NCI-H146 (cell line): ENCODE data around the gene GABRE.
A peak's percentile ranks its signal among the peaks of the same experiment; 100 is the strongest.

Experiments
- DNase-seq: peaks from one replicate; lab custom pipeline; 2025; lab: John Stamatoyannopoulos, UW

GABRE gene, protein sequence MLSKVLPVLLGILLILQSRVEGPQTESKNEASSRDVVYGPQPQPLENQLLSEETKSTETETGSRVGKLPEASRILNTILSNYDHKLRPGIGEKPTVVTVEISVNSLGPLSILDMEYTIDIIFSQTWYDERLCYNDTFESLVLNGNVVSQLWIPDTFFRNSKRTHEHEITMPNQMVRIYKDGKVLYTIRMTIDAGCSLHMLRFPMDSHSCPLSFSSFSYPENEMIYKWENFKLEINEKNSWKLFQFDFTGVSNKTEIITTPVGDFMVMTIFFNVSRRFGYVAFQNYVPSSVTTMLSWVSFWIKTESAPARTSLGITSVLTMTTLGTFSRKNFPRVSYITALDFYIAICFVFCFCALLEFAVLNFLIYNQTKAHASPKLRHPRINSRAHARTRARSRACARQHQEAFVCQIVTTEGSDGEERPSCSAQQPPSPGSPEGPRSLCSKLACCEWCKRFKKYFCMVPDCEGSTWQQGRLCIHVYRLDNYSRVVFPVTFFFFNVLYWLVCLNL

DNA sequence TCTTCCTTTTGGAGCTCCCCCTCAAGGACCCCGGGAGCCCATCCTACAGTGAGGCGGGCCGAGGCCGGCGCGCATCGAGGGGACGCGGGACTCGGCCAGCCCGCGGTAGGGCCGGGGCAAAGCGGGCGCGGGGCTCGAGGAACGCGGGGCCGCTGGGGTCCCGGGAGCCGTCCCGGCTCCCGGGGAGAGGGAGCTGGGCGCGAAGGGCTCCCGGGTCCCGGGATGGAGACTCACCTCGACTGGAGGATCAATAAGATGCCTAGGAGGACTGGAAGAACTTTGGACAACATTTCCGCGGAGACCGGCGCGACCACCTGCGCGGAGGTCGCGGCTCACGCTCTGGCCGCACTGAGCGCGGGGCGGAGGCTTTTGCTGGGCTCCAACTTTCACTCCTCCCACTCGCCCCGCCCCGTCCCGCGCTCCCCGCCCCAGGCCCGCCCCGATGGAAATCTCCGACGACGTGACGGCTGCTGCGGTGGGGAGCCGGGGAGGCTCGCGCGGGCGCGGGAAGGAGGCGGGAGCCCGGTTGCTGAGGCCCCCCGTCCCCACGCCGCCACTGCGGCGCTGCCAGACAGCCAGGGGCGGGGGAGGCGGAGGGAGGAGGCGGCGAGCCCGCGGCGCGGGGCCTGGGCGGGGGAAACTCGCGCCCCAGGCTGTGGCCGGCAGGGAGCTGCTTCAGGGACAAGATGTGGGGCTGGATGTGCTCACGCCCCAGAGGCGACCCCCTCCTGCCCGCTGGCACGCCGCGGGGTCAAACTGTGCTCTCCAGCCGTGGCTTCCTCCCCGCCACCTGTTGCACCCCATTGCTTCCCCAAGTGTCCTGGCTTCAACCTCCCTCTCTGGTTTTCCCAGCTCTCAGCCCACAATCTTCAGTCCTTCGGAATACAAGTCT is at the start of gene GABRE:
TSS of gene GABRE (minus strand) at position 341 of the 892 bp plus-strand sequence. CDS start at position 290, 51 bp downstream.
- DNase-seq, result peak; percentile 3

DNA sequence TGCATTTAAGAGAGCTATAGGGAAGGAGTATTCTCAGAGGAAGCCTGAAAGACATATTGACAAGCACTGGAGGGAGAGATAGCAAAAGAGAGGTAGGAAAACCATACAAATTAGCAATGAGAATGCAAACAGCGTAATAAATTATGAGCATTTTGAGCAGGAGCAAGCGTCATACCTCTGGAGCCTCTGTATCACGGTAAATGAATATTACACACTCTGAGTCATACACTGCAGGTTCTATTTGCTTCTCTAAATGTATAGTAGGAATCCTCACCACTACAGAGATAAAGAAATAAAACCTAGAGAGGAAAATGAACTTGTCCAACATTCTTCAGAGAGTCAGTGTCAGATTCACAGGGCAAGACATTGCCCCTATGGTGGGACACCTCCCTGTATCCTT is 46.4 kb upstream of the GABRE start:
- no peak for DNase-seq

DNA sequence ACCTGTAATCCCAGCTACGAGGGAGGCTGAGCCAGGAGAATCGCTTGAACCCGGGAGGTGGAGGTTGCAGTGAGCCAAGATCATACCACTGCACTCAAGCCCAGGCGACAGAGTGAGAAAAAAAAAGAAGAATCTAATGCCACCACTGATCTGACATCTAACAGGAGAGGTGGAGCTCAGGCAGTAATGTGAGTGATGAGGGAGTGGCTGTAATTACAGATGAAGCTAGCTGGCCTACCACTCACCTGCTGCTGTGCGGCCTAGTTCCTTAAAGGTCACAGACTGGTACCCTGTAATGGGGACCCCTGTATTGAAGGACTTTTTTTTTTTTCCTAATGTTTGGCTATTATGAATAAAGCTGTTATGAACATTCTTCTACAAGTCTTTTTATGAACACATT is 25.3 kb upstream of the GABRE start:
- DNase-seq, result no peak

DNA sequence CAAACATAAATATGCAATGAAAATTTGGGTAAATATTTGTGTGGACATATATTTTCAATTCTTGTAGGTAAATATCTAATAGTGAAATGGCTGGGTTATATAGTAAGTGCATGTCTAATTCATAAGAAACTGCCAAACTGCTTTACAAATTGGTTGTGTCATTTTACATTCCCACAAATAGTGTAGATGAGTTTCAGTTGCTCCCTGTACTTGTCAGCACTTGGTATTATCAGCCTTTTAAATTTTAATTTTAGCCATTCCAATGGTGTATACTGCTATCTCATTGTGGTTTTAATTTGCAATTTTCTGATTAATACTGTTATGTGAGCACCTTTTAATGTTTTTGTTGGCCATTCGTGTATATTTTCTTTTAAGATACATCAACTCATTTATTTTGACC is 23.1 kb upstream of the GABRE start:
- DNase-seq, result no peak

DNA sequence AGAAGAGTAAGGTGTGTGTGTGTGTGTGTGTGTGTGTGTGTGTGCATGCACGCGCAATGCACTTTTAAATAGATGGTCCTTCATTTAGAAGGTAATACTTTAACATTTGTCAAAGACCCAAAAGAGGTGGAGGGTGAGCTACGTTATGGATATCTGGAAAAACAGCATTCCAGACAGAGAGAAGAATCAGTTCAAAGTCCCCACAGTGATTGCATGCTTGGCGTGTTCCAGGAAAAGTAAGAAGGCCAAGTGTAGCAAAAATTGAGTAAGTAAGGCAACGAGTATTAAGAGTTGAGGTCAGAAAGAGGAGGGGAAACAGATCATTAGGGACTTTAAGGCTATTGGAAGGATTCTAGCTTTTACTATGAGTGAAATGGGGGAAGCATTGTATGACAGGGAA is 21.9 kb upstream of the GABRE start:
- no peak for DNase-seq

DNA sequence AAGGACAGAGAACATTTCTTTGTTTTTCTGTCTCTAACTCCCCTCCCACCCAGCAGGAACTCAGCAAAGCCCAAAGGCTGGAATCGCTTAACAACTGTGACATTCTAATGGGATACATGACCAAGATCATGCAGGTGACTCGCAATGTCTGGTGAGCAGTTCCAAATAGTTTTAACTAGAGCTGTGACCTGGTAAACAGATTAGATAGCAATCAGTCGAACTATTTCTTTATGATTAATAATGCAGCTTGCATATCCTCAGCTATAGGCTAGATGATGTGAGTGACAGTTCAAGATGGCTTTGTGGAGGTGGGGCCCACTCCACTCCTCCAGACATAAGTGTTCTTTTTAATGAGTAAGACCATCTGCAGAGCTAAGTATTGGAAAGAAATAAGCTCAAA is 20.0 kb upstream of the GABRE start:
- DNase-seq, result no peak

DNA sequence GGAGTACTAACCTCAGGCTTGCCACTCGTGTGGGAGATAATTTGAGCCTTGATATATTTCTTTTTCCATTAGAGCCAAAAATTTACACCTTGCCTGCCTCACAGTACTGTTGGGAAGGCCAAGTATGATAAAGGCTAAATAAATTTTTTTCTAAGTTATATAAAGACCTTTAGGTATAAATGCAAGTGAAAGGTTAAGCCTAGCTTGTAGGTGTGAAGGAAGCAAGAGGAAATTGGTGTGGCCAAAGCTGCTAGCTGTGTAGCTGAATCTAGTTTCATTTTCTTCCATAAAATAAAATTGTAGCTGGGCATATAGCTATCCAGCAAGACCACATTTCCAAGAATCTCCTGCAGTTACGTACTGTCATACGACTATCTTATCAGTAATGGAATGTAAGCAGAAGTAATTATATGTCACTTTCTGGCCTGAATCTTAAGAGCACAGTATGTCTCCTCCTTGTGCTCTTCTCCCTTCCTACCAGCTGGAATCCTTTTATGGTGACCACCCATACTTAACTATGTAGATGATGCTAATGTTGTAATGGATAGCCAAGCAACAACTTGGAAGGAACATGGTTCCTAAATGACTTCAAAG is 14.3 kb upstream of the GABRE start:
- DNase-seq, result no peak

DNA sequence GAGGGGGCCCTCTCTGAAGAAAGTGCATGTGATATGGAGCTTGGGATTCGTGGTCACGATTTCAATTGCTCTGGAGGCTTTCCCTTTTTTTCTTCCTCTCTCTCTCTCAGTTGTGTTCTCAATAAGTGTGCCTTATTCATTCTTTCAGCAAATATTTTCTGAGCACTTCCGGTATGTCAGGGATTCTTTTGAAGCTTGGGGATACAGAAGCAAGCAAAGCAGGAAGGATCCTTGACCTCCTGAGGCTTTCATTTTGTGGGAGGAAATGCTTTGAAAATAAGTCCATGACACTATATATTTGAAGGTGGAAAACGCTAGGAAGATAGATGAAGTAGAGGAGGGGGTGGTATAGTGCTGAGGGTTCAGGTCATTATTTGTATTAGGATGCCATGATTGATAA is 12.6 kb upstream of the GABRE start:
- DNase-seq, result no peak

DNA sequence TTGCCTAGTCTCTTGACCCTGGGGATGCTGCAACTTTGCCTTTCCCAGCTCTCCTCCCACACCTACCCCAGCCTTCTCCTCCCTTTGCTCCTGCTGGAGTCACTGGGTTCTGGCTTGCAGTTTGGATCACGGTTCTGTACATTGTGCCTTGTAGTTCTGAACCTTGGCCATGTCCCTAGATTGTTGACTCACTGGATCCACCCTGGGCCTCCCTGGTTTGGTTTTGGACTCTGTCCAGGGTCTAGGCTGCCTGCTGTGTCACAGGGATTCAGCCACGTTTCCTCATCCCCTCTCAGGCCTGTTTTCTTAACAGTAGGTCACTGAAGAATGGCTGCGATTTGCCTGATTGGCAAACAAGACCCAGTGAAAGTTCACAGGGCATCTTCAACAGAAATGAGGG is 11.5 kb upstream of the GABRE start:
- no peak for DNase-seq

DNA sequence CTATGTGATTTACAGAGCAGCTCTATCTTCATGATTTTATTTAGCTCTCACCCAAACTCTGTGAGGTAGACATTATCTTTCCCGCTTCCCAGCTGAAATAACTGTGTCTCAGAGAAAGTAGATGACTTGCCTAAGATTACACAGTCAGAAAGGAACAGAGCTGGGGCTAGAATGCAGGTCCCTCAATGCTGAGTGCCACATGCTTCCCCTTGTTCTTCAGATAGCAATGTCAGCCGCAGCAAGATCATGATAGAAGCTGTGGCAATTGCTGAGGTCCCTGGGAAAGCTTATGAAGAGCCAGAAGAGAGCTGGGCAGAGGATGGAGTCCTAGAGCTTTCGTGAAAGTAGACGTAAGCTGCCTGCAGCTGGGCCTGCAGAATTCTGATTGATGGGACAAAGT is 11.1 kb upstream of the GABRE start:
- no peak for DNase-seq

DNA sequence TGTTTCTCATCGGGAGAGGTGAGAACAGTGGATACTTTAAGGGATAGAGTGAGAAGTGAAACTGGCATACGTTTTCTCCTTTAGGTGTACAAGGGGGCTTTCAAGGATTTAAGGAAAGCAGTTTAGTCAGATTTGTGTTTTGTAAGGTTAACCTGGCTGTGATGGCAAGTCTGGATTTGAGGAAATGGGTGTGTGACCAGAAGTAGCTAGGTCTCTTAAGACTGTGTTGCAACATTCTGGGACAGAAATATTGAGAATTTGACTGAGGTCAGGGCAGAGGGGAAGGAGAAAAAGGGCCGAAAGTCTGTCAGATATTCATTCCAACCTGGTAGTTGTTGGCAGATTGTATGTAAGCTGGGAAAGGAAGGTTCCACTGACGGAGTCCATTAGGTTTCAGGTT is 10.4 kb upstream of the GABRE start:
- DNase-seq, result no peak

DNA sequence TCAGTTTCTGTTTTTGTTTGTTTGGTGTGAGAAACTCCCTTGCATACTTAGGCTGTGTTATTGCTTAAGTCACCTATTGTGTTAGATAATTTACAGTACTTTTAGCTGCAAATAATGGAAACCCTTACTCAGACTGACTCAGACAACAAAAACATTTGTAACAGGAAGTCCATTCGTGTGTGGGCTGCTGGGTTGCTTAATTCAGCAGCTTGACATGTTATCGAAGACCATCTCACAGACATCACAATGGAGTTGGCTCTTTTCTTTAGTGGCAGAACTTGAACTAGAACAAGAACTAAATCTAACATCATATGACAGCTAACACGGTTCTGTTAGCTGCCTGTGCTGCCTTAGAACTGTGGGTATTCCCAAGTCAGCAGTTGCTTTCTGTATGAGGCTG is 9.9 kb upstream of the GABRE start:
- DNase-seq, result no peak

DNA sequence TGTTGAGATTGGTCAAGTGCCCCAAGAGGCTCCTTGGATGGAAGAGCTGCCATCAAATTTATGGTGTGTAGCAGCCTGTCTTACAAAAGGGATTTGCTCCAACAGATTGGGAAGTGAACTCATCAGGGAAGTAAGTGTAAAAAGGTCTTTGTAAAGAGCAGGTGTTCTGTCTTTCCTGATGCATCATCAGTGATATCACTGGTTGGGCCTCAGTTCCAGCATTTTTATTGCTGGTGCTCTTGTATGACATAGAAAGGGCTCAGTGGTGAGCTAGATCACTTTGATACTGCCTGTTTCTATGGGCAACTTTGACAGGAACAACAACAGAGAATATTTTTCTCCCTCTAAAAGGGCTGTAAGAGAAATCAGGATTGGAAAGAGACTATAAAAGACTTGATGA is 8.7 kb upstream of the GABRE start:
- no peak for DNase-seq

DNA sequence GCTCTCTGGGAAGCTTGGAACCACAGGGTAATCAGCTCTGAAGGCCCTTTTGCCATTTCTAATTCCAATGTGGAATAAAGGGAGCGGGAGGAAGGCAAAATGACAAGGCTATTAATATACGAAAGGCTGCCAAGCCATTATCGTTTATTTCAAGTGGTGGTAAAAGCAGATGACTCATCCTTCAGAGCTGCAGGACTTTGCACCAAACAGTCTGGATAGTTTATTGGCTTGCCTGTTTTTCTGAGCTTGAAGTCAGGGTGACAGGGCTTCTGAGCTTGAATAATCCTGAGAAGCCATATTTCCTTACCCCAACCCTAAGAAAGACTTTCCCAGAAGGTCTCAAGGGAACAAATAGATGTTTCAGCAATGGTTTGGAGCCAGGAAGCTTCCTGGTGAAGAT is 7.7 kb upstream of the GABRE start:
- no peak for DNase-seq

DNA sequence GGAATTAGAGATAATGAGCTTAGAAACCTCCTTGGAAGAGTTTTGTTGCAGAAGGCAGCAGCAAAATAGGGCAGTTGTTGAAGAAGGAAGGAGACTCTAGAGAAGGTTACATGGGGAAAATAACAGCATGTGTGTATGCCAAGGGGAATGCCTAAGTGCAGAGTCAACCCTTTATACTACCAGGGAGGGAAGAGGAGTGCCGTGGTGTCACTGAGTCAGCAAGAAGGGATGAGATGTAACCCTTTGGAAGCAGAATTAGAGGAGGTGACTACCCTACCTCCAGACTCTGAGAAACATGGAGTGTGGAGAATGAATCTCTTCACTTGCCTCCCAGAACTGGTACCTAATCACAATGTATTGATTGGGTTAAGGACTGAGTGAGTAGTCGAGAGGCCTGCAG is 6.7 kb upstream of the GABRE start:
- DNase-seq, result no peak

DNA sequence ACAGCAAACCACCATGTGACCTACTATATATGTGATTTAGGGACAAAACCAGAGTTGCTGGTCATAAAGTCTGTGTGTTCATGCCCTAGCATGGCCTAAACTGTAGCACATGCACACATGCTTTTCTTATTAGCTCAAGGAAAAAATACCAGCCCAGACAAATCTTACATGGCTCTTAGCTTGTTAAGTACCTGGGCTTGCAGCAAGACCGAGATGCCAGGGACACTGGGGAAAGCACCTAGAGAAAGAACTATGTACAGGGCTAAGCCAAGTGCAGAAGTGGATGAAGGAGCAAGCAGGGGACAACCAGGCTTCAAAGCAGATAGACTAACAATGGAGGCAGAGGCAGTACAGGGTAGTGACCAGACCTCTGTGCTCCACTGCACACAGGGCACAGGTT is 3.4 kb upstream of the GABRE start:
- DNase-seq, result no peak

DNA sequence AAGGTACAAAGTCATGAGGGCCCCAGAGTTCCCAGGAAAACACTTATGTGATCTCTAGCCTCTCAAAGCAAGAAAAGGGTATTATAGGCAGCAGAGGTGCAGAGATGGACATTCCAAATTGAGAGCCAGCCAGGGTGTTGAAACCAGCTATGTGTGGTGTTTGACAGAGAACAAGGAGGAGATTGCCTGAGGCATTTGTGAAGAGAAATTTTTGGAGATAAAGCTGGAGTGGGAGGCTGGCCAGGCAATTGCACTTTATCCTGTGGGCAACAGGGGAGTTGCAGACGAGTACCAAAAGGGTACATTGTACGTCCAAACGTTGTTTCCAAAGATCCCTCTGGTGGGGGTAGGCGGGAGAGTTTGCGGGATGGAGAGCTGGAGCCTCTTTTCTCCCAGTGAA is 2.5 kb upstream of the GABRE start:
- DNase-seq, result no peak

DNA sequence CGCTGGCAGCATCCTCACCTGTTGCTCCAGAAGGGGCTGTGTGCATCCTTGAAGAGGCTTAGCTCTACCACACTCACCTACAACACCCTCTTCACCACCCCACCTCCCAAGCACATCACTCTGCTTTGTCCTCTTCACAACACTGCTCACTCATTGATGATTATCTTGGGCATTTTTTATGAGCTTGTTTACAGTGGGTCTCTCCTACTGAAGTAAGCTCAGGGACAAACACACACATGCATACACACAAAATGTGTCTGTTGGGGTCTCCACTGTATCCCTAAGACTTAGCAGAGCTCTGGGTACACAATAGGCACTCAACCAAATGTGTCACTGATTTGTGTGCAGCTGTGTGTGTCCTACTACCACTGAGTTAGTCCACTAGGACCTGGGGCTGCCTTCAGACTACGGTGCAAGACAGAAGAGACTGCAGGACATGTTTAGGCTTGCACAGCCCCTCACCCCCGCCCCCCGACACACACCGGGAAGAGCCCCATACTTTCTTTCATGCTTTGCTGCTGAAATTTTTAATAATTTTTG is 1.3 kb upstream of the GABRE start:
- DNase-seq, result no peak

DNA sequence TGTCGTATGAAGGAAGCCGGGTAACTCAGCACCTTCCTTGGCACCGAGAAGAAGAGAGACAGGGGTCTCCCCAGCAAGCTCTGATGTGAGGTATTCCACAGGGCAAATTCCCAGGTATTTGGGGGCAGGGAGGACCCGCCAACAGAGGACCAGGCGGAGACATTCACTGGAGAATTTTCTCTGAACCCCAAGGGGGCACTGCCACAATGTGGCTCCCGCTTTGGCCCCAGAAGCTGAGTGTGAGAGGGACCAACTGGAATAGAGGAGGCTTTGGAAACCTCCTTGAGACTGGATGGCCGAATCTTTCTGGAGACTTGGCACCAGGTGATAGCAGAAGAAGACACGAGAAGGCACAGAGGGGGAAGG is 735 bp upstream of the GABRE start:
- DNase-seq, result no peak

DNA sequence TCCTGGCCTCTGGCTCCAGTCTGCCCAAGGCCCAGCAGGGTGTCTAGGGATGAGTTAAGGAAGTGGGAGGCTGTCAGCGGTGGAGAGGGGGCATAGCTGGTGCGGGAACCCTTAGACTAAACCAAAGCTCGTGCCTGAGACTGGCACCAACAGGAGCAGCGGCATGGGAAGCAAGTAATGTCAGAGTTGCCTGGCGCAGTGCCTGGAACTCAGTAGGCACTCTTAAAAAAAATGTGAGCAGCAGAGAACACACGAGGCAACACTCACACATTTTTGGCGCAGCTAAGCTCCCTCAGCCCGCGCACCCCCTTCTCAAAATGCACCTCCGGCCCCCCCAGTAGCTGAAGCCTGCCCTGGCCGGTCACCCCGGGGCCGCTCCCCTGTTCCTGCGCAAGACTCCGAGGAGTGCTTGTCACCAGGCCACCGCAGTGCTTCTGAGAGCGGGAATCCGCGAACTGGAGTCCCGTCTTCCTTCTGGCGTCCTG is 583 bp downstream of the GABRE start:
- no peak for DNase-seq

DNA sequence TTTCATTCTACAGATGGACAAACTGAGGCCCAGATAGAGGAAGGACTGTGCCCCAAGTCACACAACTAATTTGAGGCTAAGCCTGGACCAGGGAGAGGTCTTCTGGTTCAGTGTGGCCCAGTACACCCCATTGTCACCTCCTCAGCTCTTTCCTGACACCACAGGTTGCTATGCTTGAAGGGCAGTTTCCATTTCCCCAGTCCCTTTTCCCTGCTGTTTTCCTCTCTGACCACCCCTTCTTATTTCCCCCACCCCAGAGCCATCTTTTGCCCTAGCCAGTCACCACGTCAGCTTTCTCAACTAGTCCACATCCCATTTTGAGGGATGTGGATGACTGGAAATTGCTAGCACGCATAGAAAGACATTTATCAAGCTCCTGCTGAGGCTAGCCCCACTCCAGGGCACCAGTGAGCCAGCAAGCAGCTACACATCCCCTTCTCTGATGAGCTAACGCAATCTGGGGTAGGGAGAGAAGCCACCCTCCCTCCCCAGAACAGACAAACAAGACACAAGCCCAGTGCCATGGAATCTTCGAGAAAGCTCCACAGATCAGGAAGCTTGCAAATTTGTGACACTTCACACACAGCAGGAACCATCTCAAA is 1.3 kb downstream of the GABRE start:
- DNase-seq, result no peak

DNA sequence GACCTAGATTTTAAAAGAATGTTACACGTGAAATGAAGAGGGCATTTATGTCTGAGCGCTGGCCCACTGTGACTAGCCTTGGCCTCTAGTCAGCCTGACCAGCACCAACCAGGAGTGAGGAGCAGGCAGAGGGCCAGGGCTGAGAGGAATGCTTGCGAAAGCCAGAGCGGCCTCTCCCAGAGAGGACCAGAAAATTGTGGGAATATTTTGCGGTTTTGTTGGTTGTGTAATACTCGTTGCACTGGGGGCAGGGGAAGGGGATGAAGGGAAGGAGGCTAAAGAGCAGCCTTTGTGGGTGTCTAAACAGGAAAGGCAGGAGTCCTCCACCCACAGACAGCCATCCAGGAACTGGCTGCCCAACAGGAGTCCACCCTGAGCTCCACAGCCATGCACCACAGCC is 3.8 kb downstream of the GABRE start:
- DNase-seq, result no peak
